KOPT-K1 (cell line): ENCODE results near the gene PLAC9.

Experiments
- H3K27ac ChIP-seq: fragments of 200-600 bp; sonication (generic); 2 replicates; pipeline ENCODE4 v1.5.1; 2016; ENCODE audit warnings: antibody characterized with exemption, mild to moderate bottlenecking, low read depth, low read length; ENCODE audit not compliant: poor library complexity, severe bottlenecking
- H3K36me3 ChIP-seq: fragments of 200-600 bp; sonication (generic); 2 replicates; pipeline ENCODE4 v1.5.1; 2017; ENCODE audit warnings: antibody characterized with exemption, mild to moderate bottlenecking, low read length, moderate library complexity; ENCODE audit not compliant: insufficient read depth
- H3K9me3 ChIP-seq: fragments of 200-600 bp; sonication (generic); 2 replicates; pipeline ENCODE4 v1.5.1; 2017; ENCODE audit warnings: antibody characterized with exemption, low read length, mild to moderate bottlenecking; ENCODE audit not compliant: insufficient read depth, poor library complexity, severe bottlenecking

The PLAC9 gene

GRCh38 chr10:80149123-80149522 lies 16.6 kb downstream of the PLAC9 start:
- Histone ChIP-seq H3K9me3 (no peaks in the 10 kb centered on the region), H3K27ac (no peak overlapping the region), H3K36me3 (peaks cover 63% of the 10 kb centered on the region)

GRCh38 chr10:80150172-80150571 lies 17.6 kb downstream of the PLAC9 start:
- no peaks in the 10 kb centered on the region for H3K9me3 ChIP-seq
- H3K36me3 ChIP-seq, result peaks cover 74% of the 10 kb centered on the region
- no peak overlapping the region for H3K27ac ChIP-seq

GRCh38 chr10:80152820-80153219 lies 20.3 kb downstream of the PLAC9 start:
- H3K9me3 ChIP-seq, result no peaks in the 10 kb centered on the region
- H3K36me3 ChIP-seq, result peaks cover 97% of the 10 kb centered on the region
- no peak overlapping the region for H3K27ac ChIP-seq

GRCh38 chr10:80153460-80153859 lies 20.9 kb downstream of the PLAC9 start:
- Histone ChIP-seq H3K27ac (no peak overlapping the region), H3K9me3 (no peaks in the 10 kb centered on the region), H3K36me3 (peaks cover 97% of the 10 kb centered on the region)

- peaks cover 99% of the 10 kb centered on the region for H3K36me3 ChIP-seq
- no peaks in the 10 kb centered on the region for H3K9me3 ChIP-seq
- H3K27ac ChIP-seq, result no peak overlapping the region
Measured at GRCh38 chr10:80154626-80154977, 22.1 kb downstream of the PLAC9 start.

GRCh38 chr10:80154978-80155695 lies 22.6 kb downstream of the PLAC9 start:
- no peak overlapping the region for H3K27ac ChIP-seq
- peaks cover 99% of the 10 kb centered on the region for H3K36me3 ChIP-seq
- H3K9me3 ChIP-seq, result no peaks in the 10 kb centered on the region

GRCh38 chr10:80155696-80156215 lies 23.2 kb downstream of the PLAC9 start:
- H3K27ac ChIP-seq, result no peak overlapping the region
- H3K9me3 ChIP-seq, result no peaks in the 10 kb centered on the region
- peaks cover 99% of the 10 kb centered on the region for H3K36me3 ChIP-seq

- no peak overlapping the region for H3K27ac ChIP-seq
- H3K9me3 ChIP-seq, result no peaks in the 10 kb centered on the region
- H3K36me3 ChIP-seq, result peaks cover 97% of the 10 kb centered on the region
Measured at GRCh38 chr10:80156216-80156615, 23.7 kb downstream of the PLAC9 start.

GRCh38 chr10:80157561-80157960 lies 25.0 kb downstream of the PLAC9 start:
- H3K36me3 ChIP-seq, result peaks cover 97% of the 10 kb centered on the region

GRCh38 chr10:80158126-80158525 lies 25.6 kb downstream of the PLAC9 start:
- no peaks in the 10 kb centered on the region for H3K9me3 ChIP-seq
- no peak overlapping the region for H3K27ac ChIP-seq
- H3K36me3 ChIP-seq, result peaks cover 97% of the 10 kb centered on the region

More at GRCh38 chr10:80157561-80157960, 25.0 kb downstream of the PLAC9 start:
- H3K9me3 ChIP-seq, result no peaks in the 10 kb centered on the region
- no peak overlapping the region for H3K27ac ChIP-seq

- Histone ChIP-seq H3K27ac (no peak overlapping the region), H3K36me3 (peaks cover 97% of the 10 kb centered on the region), H3K9me3 (no peaks in the 10 kb centered on the region)
Measured at GRCh38 chr10:80158598-80159127, 26.1 kb downstream of the PLAC9 start.

GRCh38 chr10:80159166-80159873 lies 26.8 kb downstream of the PLAC9 start:
- Histone ChIP-seq H3K9me3 (no peaks in the 10 kb centered on the region), H3K27ac (no peak overlapping the region), H3K36me3 (peaks cover 98% of the 10 kb centered on the region)

GRCh38 chr10:80160361-80161320 lies 28.1 kb downstream of the PLAC9 start:
- H3K27ac ChIP-seq, result no peak overlapping the region
- H3K36me3 ChIP-seq, result peaks cover 98% of the 10 kb centered on the region
- H3K9me3 ChIP-seq, result no peaks in the 10 kb centered on the region

- H3K9me3 ChIP-seq, result no peaks in the 10 kb centered on the region
- H3K36me3 ChIP-seq, result peaks cover 98% of the 10 kb centered on the region
- no peak overlapping the region for H3K27ac ChIP-seq
Measured at GRCh38 chr10:80161321-80162083, 29.0 kb downstream of the PLAC9 start.
